Activated T-cell treated with anti-CD3 and anti-CD28 coated beads for 4 hours (primary cell): Measurements from ENCODE around the gene NUDT15.
A peak's percentile ranks its signal among the peaks of the same experiment; 100 is the strongest.
"Not testable (repeated sequence)": the region's sequence is repeated elsewhere in the genome, so short reads cannot be mapped to it uniquely, and the experiment has no call there.

Source experiments
- DNase-seq: peaks from one replicate; pipeline ENCODE4 v3.0.0-alpha.2; 2020

Gene NUDT15

GRCh38 chr13:48037346-48038173 lies at the start of gene NUDT15:
NUDT15 (plus strand) TSS chr13:48037726; CDS start chr13:48037747, 21 bp downstream.
- peak; percentile 89 for DNase-seq

- DNase-seq: no peak
Observed at GRCh38 chr13:47990427-47990826, 47.1 kb upstream of the NUDT15 start.

GRCh38 chr13:47990920-47991466 lies 46.5 kb upstream of the NUDT15 start:
- DNase-seq: no peak

- no peak for DNase-seq
Observed at GRCh38 chr13:47991859-47992258, 45.7 kb upstream of the NUDT15 start.

- no peak for DNase-seq
Observed at GRCh38 chr13:47997384-47997783, 40.1 kb upstream of the NUDT15 start.

DNA sequence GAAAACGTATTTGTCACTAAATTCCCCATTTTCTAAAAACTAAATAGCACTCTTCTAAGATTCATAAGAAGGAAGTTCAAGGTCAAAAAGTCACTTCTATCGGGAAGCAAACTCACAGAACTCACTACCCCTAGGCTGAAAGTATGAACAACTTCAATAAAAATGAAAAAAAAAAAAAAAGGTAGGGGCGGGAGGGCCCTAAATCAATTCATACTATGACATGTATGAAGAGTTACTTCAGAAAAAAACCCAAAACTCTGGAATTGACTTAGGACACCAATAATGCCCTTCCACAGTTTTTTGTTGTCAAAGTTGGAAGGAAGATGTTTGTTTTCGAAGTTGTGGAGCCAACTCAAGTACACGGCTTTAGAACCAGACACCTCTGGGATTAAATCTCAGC lies 37.6 kb upstream of the NUDT15 start:
- no peak for DNase-seq

DNA sequence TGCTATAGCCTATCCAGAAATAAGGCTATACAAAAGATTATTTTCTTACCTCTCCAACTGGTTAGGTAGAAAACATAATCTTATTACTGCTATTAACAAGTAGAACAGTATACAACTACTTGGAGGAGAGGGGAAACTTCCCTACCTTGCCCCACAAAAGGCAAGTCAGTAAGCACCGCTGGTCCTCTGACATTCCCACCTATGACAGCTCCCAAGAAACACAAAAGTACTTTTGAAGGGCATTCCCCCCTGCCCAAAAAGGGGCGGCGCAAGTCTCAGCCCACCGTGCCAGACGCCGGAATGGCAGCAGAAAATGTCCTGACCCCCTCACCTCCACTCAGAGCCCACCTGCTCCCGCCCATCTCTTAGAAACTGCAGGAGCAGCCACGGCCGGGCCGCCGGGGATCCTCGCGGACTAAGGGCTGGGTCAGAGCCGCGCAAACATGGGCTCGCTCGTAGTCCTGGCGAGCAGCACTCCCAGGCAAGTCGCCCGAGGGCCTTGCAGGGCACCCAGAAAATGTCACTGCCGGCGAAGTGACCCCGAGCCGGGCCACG lies 36.9 kb upstream of the NUDT15 start:
- DNase-seq: no peak

DNA sequence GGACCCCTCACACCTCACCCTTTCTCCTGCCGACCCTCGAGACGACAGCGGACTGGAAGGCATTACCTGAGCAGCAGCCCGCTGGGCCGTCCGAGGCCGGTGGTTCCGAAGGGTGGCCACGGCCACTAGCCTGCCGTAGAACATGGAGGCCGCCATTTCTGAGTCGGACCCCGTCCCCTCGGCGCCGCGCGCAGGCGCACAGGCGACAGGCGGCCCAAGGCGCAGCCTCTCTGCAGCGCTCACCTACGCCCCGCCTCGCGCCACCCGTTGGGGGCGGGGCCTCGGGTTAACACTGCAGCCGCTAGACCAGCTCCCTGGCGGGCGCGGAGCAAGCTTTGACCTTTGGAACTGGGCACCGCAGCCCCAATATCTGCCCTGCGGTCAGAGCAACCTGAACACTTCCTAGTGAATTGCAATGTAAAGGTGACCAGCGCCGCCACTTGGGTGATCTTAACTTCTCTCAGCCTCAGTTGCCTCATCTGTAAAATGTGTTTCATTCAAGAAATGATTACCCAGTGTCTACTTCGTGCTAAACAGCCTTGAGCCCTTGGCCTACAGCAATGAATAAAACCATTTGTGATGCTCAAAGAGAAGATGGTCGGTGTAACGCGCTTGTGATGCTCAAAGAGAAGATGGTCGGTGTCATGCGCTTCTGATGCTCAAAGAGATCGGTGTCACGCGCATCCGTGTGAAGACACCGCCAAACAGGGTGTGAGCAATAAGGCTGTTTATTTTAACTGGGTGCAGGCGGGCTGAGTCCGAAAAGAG lies 36.2 kb upstream of the NUDT15 start, which contains the start of gene SUCLA2:
Gene SUCLA2, minus strand, starts transcription at position 160 of the 768 bp plus-strand sequence. Its CDS starts 4 bp downstream, at position 156.
- DNase-seq: peak; percentile 85

- not testable (repeated sequence) for DNase-seq
Observed at GRCh38 chr13:48001999-48002398, 35.5 kb upstream of the NUDT15 start.

GRCh38 chr13:48004201-48004600 lies 33.3 kb upstream of the NUDT15 start:
- no peak for DNase-seq

DNA sequence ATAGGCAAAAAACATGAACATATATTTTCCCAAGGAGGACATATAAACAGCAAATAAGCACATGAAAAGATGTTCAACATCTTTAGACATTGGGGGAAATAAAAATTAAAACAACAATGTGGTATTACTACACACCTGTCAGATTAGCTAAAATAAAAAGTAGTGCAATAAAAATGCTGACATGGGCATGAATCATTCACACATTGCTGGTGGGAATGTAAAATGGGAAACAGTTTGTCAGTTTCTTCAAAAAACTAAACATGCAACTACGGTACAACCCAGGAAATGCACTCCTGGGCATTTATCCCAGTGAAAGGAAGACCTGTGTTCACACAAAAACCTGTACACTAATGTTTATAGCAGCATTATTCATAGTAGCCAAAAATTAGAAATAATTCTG lies 31.1 kb upstream of the NUDT15 start:
- DNase-seq: no peak

- DNase-seq: no peak
Observed at GRCh38 chr13:48009284-48009683, 28.2 kb upstream of the NUDT15 start.

- DNase-seq: no peak
Observed at GRCh38 chr13:48010698-48011097, 26.8 kb upstream of the NUDT15 start.

DNA sequence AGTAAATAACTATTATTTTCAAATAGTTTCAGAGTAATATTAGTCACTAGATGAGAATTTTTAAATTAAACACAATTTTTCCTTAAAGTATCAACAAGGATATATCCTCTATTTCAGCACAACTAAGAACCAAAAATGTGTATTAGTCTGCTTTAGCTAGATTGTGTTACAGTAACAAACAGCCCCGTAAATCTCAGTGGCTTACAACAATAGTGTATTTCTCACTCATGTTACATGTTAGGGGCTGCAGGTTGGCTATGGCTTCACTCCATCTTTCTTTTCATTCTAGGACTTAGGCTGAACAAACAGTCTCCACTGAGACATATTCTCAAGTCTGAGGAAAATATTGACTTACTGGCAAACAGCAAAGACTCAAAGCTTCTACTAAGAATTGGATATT lies 24.9 kb upstream of the NUDT15 start:
- DNase-seq: no peak

- no peak for DNase-seq
Observed at GRCh38 chr13:48014359-48014758, 23.2 kb upstream of the NUDT15 start.

GRCh38 chr13:48018637-48019036 lies 18.9 kb upstream of the NUDT15 start:
- no peak for DNase-seq

GRCh38 chr13:48019796-48020195 lies 17.7 kb upstream of the NUDT15 start:
- DNase-seq: no peak

GRCh38 chr13:48028066-48028465 lies 9.5 kb upstream of the NUDT15 start:
- DNase-seq: no peak

DNA sequence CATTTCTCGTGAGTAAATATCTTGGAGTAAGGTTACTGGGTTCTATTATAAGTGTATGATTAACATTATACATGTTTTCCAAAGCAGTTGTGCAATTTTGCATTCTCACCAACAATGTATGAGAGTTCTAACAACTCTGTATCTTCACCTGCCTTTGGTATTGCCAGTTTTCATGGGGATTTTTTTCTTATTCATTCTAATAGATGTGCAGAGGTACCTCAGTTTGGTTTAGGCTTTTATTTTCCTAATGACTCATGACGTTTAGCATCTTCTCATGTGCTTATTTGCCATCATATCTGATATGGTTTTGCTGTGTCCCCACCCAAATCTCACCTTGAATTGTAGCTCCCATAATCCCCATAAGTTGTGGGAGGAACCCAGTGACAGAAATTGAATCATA lies 7.7 kb upstream of the NUDT15 start:
- no peak for DNase-seq

DNA sequence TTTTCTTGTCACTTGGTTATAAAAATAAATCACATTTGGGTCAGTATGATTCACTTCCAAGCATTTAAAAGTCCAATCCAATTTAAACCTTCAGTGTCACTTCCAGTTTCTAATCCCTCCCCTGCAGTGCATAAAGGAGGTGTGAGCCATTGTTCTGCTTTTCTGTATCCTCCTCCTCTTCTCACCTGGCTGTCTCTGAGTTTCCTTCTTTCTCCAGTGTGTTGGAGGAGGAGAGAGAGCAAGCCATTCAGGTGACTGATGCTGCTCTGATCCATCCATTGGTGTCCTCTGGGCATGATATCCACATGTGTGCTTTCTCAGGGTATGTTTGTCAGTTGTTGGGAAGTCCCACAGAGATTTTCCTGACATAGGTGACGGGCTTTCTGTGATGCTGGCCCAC lies 1.2 kb downstream of the NUDT15 start:
- no peak for DNase-seq

DNA sequence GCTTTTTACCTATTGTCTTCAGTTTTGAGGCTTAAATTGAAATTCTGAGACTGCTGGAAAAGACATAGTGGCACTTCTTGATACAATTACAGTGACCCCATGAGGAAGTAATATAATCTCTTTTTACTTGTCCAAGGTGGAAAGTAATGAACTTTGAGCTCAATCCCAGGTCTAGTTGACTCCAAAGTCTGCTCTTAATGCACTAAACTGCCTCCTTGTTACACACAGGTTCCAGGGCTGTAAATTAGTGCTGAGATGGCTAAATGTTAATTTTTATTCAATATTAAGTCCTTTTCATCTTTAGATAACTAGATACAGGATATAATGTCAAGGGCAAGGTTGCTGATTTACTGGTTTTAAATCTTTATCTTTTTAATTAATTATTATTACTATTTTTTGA lies 2.5 kb downstream of the NUDT15 start:
- DNase-seq: no peak

GRCh38 chr13:48040896-48041295 lies 3.4 kb downstream of the NUDT15 start:
- no peak for DNase-seq

GRCh38 chr13:48042894-48043293 lies 5.4 kb downstream of the NUDT15 start:
- DNase-seq: no peak
